ENCODE measurements around the gene ALPI.
"Not testable (repeated sequence)": the region's sequence is repeated elsewhere in the genome, so short reads cannot be mapped to it uniquely, and the experiment has no call there.

ALPI gene

DNA sequence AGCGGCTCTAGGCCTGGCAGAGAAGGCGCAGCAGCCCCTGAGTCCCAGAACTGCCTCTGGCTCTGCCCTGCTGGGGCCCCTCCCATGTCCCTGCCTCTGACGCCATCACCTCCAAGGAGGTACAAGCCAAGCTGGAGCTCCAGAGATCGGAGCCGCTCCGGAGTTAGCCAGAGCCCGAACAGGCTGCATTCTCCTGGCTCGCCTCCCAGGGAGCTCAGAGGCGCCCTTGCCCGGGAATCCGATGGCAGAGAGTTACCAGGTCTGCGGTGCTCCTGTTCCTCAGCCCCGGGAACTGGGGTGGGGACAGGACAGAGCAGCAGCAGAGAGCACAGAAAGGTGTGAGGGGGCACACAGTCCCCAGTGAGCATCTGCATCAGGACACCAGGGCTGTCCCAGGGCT is 12.9 kb upstream of the ALPI start:
- not testable (repeated sequence) for DNase-seq (ENCODE audit: low spot score)

DNA sequence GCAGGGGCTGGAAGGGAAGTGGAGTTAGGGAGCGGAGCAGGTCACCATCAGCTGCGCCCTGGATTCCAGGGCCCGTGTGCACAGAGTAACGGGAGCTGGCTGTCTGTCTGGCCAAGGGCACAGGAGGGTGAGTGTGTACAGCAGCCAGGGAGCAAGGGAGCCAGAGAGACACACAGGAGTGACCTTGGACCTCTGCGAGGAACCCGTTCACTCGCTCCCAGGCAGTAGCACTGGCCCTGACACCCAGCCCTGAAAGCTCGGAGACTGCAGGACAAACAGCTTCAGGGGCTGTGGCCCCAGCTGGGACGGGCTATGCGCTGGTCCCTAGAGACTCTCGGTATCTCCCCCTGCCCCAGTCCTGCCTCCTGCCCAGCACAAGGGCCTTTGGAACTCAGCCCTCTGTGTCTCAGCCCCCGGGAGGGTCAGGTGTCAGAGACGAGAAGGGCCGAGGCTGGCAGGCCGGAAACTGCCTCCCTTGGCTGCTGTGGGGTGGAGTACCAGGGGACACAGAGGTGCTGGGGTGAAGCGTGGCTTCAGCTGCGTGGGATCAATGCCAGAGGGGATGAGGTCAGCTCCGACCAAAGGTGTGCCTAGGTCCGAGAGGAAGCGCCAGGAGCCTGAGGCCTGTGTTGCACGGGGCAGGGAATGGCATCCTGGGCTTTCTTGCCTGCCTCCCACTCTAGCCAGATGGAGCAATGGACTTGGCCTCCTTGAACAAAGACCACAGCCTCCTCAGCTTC is 12.1 kb upstream of the ALPI start:
- DNase-seq (ENCODE audit: low spot score) = not testable (repeated sequence)

DNA sequence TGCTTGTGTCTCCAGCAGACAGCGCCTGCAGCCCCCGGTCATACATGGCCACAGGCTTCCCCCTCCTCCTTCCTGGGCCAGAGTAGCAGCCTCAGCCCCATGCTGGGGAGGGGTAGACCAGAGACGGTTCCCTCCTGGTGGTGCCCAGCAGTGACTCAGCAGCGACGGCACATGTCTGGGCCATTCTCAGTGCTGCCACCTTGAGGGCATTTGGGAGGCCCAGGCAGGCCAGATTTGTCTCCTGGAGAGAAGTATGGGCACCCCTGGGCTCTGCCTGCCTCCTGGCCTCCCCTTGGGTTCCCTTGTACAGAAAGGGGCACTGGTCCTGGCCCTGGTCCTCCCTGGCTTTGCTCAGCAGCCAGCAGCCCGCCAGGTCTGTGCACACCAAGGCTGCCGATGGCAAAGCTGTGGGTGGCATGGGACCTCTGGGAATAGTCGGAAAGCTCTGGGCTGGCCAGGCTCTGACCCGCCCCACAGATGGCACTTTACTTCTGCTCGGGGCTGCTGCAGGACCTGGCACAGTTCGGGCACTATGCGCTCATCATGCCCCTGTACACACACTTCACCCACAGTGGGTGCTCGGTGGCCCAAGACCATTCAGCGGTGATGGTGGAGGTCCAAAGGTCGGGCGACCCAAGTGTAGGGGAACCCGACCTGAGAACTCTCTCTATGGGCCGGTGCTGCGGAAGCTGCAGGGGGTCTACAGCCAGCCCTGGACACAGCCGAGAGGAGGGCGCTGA is 11.4 kb upstream of the ALPI start:
- DNase-seq (ENCODE audit: low spot score) = peak; percentile 56

DNA sequence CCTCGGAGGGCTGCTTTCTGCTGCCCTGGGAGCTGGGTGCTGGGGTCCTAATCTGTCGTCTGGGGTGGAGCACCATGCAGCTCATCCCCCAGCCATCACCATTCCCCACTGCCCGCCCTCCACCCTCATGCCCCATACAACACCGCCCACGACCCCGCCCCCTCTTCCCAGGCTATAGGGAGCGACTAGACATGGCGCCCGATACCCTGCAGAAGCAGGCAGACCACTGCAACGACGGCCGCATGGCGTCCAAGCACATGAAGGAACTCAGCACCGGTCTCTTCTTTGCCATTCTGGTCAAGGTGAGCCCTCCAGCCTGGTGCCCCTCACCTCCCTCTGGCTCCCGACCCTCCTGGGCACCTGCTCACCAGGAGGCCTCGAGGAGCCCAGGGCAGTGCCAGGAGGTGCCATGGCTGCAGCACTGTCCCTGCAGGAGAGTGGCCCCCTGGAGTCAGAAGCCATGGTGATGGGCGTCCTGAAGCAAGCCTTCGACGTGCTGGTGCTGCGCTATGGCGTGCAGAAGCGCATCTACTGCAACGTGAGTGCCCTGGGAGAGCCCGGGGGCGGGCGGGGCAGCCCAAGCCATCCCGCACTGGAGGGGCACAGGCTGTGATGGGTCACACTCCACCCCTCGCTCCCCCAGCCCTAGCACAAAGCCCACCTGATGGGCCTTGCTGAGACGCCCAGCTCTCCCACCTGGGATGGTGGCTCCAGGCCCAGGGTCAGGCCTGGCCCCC is 10.6 kb upstream of the ALPI start:
- DNase-seq (ENCODE audit: low spot score) = not testable (repeated sequence)

DNA sequence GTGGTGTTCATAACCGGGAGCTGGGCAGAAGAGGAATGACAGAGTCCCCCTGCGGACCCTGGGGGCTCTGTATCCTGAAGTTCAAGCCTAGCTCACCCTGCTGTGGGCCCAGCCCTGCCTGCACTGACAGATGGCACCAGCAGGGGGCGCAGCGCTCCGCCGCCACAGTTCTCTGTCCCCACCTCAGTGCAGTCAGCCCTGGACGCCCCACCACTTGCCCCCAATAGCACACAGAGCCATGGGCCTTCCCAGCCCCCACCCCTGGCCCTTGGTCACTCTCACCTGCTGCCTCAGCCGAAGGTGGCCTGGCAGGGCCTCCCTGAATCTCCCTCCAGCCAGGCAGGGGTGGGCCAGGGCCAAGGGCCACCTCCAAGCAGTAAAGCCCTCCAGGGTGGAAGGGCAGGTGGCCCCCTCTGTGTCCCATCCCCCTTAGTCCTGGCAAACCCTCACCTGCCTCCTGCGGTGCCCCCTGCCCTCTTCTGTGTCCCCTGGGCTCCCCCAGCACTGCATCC is 9.6 kb upstream of the ALPI start:
- not testable (repeated sequence) for DNase-seq (ENCODE audit: low spot score)

DNA sequence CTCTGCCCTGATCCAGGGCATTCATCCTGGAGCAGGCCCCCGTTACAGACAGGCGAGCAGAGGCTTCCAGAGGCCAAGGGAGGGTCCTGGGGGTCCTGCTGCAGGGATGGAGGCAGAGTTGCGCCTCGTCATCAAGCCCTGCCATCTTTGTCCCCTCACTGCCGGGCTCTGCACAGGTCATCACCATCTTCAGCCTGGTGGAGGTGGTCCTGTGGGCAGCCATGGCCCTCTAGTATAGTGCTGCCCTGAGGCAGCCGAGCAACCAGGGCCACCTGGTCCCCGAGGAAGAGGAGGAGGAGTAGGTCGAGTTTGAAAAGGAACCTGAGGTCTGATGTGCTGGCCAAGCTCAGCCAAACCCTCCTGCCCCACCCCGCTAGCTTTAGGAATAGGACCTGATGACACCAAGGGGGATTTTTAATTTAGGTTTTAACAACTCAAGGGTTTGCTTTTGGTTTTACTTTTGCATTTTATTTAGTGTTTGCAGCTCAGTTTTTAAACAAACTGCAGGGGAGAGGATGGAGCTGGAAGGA is 8.8 kb upstream of the ALPI start:
- no peak for DNase-seq (ENCODE audit: low spot score)

DNA sequence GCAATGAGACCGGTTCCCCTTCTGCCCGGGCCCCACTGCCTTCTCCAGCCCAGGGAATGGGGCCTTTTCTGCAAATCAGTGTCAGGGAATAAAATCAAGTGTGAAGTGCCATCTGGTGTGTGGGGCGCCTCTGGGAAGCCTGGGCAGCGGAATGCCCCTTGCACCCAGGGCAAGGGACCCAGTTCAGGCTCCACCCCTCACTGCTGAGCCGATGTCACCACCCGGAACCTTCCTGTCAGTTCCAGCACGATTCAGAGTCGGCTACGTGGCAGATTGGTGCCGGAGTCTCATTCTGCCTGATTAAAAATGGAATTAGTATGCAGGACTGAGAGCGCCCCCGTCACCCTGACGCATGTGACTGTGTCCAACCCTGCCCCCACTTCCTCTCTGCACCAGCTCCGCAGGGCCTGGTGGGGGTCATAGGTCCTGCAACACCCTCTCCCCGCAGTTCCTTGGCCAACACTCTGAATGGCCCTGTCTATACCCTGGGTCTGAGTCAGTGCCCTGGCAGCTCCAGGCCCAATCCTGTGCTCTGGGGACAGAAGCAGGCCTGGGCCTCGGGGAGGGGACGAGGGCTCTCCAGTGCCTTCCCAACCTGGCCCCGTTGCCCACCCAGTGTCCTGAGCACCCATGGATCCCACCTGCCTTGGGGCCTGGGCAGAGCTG is 8.2 kb upstream of the ALPI start:
- DNase-seq (ENCODE audit: low spot score) = no peak

DNA sequence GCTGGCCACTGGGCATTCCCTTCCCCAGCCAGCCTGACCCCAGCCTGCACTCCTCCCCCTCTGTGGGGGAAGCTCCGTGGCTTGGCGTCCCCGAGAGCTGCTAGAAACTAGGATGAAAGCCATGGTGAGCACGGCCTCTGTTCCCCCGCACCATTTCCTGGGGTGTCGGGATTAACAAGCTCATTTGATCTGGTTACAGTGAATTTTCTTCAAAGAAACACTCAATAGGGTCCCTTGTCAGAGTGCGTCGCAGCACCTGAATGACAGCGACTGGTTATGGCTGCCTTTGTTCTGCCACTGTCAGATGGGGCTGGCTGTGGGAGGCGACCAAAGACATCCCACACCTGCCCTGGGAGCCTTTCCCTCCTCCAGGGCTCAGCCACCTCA is 7.7 kb upstream of the ALPI start:
- DNase-seq (ENCODE audit: low spot score) = no peak

DNA sequence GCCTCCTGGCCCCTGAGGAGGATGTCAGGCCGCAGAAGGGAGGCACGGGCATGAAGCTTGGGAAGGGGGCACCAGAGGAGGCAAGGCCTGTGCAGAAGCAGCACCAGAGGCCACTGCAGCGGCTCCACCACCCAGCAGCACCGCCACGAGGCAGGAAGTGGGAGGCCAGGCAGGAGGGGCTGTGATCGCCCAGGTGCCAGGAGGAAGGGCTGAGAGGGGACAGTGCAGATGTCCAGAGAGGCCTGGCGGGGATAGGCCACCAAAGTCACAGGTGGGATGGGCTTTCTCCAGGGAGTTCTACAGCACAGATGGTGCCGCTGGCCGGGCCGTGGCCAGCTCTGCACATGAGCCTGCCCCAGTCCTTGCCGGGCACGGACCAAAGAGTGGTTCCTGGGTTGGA is 6.0 kb upstream of the ALPI start:
- no peak for DNase-seq (ENCODE audit: low spot score)

DNA sequence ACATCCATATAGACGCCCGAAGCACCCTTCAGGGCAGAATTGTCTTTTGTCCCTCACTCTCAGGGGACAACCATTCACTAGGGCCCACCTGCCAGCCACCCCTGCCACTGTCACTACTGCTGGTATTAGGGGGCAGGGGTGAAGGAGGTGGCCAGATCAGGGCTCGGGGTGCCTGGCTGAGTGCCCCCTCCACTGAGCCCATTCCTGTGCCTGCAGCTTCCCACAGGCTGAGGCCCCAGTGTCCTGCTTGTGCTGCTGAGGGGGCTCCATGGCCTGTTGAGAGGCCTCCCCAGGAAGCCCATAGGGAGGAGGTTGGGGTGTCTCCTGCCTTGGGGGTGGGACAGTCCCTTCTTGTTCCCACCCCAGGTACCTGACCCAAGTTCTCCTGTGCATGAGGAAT is 4.3 kb upstream of the ALPI start:
- not testable (repeated sequence) for DNase-seq (ENCODE audit: low spot score)

DNA sequence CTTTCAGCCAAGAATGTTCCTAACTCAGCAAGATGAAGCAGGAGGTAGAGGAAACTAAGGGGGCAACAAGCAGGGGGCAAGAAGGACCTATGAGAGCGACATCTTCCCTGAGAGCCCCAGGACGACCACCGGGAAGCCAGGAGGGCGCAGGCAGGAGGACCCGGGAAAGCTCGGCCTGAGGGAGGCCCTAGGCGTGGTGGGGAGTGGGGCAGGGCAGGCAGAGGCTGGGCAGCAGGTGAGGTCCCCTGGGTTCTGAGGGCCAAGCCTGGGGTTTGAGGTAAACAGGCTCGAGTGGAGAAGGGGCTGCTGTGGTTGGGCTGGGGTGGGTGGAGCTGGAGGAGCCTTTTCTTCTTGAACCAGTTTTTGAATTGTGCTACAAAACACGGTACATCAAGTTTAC is 1.3 kb upstream of the ALPI start:
- DNase-seq (ENCODE audit: low spot score) = no peak

DNA sequence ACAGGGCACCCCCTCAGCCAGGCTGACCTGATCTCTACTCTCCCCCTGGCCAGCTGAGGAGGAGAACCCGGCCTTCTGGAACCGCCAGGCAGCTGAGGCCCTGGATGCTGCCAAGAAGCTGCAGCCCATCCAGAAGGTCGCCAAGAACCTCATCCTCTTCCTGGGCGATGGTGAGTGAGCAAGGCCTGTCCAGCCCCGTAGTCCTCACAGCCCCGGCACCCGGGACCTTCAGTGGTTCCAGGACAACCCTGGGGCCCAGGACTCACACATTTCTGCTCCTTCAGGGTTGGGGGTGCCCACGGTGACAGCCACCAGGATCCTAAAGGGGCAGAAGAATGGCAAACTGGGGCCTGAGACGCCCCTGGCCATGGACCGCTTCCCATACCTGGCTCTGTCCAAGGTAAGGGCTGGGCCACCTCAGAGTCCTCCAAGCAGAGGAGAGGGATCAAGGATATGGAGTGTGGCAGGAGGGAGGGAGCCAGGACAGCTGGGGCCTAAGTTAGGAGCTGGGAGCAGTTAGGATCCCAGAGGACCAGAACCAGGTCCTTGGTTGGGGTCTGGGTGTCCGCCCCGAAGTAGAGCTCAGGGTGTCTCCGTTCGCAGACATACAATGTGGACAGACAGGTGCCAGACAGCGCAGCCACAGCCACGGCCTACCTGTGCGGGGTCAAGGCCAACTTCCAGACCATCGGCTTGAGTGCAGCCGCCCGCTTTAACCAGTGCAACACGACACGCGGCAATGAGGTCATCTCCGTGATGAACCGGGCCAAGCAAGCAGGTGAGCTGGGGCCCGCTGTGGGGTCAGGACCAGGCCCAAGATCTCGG is 555 bp downstream of the ALPI start:
- DNase-seq (ENCODE audit: low spot score) = no peak

DNA sequence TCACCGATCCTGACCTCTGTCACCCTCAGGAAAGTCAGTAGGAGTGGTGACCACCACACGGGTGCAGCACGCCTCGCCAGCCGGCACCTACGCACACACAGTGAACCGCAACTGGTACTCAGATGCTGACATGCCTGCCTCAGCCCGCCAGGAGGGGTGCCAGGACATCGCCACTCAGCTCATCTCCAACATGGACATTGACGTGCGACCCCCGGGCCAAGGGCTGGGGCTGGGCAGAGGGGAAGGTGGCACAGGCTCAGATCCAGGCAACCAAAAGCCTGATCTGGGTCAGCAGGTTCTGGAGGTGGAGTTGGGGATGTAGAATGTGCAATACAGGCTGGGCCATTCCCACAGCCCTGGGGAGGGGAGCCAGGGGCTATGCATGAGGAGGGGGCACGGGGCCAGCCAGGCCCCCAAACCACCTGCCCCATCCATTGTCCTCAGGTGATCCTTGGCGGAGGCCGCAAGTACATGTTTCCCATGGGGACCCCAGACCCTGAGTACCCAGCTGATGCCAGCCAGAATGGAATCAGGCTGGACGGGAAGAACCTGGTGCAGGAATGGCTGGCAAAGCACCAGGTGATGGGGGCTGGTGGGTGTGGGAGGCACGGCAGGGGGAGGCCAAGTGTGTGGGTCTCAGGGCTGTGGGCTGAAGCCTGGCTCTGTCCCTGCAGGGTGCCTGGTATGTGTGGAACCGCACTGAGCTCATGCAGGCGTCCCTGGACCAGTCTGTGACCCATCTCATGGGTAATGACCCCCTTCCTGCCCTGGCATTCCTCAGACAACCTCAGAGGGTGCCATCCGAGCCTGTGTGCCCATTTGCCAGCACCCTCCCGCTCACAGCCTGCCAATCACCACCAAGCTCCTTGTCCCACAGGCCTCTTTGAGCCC is 1.4 kb downstream of the ALPI start:
- no peak for DNase-seq (ENCODE audit: low spot score)

DNA sequence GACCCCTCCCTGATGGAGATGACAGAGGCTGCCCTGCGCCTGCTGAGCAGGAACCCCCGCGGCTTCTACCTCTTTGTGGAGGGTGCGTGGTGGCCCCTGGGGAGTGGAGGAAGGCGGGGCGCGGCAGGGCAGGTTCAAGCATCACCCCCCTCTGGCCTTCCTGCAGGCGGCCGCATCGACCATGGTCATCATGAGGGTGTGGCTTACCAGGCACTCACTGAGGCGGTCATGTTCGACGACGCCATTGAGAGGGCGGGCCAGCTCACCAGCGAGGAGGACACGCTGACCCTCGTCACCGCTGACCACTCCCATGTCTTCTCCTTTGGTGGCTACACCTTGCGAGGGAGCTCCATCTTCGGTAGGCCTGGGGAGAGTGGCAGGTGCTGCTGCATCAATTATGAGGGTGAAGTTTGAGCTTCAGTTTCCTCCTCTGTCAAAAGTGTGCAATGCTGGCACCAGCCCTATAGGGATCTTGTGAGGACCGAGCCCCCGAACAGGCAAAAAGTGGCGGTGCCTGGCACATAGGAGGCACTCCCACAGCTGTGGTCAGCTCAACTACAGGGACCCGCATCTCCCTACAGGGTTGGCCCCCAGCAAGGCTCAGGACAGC is 2.2 kb downstream of the ALPI start:
- DNase-seq (ENCODE audit: low spot score) = no peak

DNA sequence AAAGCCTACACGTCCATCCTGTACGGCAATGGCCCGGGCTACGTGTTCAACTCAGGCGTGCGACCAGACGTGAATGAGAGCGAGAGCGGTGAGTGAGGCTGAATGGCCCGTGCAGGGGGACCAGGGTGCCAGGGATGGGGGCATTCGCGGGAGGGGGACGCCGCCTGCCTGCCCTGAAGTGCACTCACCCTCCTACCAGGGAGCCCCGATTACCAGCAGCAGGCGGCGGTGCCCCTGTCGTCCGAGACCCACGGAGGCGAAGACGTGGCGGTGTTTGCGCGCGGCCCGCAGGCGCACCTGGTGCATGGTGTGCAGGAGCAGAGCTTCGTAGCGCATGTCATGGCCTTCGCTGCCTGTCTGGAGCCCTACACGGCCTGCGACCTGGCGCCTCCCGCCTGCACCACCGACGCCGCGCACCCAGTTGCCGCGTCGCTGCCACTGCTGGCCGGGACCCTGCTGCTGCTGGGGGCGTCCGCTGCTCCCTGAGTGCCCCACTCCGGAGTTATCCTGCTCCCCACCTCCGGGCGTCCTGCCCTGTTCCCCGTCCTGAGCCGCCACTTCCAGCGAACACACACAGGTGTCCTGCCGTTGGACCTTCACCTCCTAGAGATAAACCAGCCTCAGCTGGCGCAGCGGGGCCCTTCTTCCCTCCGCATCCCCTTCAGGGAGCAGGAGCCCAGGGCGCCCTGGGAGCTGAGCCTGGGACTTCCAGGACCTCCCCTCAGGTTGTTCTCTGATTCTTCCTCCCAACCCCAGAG is 2.9 kb downstream of the ALPI start:
- DNase-seq (ENCODE audit: low spot score) = no peak

DNA sequence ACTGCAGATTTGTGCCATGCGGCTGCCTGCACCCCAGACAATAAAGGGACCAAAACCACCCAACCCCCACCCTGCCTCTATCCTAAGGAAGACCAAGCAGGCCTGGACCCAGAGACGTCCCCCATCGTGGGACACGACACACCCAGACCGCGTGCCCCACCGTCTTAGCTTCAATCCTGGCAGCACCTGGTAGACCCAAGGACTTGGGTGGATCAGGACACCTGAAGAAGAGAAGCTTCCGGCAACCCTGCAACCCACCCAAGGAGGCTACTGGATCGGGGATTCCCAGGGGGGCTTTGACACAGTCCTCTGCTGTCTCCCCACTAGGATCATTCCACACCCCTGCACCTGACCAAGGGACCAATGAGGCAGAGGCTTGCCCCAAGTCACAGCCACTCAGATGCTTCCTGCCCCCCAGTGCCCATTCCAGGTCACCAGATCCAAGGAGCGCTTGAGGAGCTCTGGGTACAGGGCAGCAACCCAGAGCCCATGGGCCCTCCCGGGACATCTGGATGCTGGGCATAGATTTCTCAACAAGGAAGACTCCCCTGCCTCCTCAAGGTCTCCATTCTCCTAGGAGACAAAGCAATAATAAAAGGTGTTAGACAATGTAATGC is 3.6 kb downstream of the ALPI start:
- no peak for DNase-seq (ENCODE audit: low spot score)

DNA sequence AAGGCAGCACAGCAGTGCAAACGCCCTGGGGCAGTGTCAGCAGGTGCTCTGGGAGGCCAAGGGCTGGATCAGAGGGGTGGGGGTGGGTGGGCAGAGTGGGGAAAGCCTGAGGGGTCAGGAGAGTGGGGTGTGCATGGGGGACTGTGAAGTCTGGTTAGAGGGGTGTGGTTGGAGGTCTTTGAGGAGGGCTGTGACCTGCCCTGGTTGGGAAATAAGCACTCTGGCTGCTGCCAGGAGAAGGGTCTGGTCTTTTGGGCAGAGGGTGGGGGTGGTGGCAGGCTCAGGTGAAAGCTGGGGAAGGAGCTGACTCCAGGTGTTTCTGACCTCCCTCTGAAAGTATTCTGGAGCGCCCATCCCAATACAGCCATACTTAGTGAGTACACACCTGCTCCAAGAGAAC is 4.2 kb downstream of the ALPI start:
- no peak for DNase-seq (ENCODE audit: low spot score)
